Measurements from ENCODE around the gene FIGNL1.

Gene FIGNL1

GRCh38 chr7:50394315-50394714 lies 55.8 kb downstream of the FIGNL1 start:
- no peak for DNase-seq
